ENCODE data around the gene MALAT1. TPM values are rescaled to one million over a fixed set of nuclear protein-coding genes. Genes with fewer than 3 reads are reported as not detected.
A peak's percentile ranks its signal among the peaks of the same experiment; 100 is the strongest.

The MALAT1 gene
- total RNA-seq, 2 experiments from 2014 or later = 3,446 to 5,974 TPM

DNA sequence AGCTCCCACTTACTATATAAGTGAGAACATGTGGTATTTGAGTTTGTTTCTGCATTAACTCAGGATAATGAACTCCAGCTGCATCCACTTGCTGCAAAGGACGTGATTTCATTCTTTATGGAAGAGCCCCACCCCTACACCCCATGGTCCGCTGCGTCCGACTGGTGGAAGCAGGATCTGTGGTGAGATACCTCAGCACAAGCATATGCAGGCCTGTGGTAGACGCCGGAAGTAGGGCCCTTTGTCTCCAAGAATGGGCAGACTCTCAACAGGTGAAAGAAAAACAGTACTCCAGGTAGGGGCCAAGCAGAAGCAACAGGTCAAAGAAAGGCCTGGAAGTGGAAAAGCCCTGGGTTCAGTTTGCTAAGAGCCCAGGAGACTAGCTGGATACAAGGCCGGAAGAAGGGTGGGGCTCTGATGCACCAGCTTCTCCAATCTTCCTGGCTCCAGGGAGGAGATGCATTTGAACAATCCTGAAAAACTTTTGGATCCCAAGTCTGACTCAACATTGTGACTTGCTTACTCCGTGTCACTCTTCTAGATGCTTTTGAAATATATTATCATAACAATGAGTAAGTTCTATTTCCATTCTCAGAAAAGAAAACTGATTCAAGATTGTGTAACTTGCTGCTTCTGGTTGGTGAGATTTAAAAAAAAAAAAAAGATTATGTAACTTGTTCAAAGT lies 45.9 kb upstream of the MALAT1 start:
- TF ChIP-seq CTCF (conservative IDR thresholded peaks at IDR 0.05; ENCODE audit: low read length) = no peak
- no peak for TF ChIP-seq EZH2phosphoT487 (IDR thresholded peaks at IDR 0.05; ENCODE audit: borderline replicate concordance, low read depth, low read length)
- H3K4me2 ChIP-seq (ENCODE audit: low read length) = no peak overlapping the region
- H3K9me2 ChIP-seq (ENCODE audit: insufficient read depth, low read length) = no peaks in the 10 kb centered on the region
- no peak overlapping the region for H3K27ac ChIP-seq (ENCODE audit: low read depth, low read length, poor library complexity, severe bottlenecking)
- H2AFZ ChIP-seq (ENCODE audit: low read length) = no peak overlapping the region
- DNase-seq (ENCODE audit: low spot score) = no peak
- ChIA-PET CTCF (ENCODE audit: unreplicated experiment) (no interaction called here), POLR2A (no interaction called here)
- peaks cover 39% of the 10 kb centered on the region for H3K4me1 ChIP-seq (ENCODE audit: insufficient read depth, low read length, poor library complexity, severe bottlenecking)
- H3K79me2 ChIP-seq (ENCODE audit: insufficient read depth, low read depth, low read length) = peaks cover 29% of the 10 kb centered on the region; the same call in 1 of the 2 replicates
- no peaks in the 10 kb centered on the region for H4K20me1 ChIP-seq (ENCODE audit: insufficient read depth, low read length)
- no peaks in the 10 kb centered on the region for H3K36me3 ChIP-seq (ENCODE audit: insufficient read depth, low read length)
- no TSS peak for BruUV-seq (replicated peaks)
- H3K4me3 ChIP-seq (ENCODE audit: low read depth, low read length, poor library complexity, severe bottlenecking) = no peak overlapping the region
- intact Hi-C loops (cut with micrococcal nuclease; ENCODE audit: unreplicated experiment) = no loop called here
- H3K9me3 ChIP-seq (ENCODE audit: low read length) = no peaks in the 10 kb centered on the region

DNA sequence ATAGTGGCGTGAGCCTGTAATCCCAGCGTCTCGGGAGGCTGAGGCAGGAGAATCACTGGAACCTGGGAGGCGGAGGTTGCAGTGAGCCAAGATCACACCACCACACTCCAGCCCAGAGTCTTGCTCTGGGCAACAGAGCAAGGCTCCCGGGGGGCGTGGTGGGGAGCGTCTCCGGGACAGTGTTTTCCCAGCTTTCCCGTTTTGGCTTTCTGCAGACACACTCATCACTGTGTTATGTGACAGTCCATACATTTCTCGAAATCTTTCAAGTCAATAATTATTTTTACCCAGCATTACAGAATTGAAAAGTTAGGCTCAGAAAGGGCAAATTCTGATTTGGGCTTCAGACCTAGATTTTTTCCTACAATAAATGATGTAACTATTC lies 44.5 kb upstream of the MALAT1 start:
- Histone ChIP-seq H3K4me1 (ENCODE audit: insufficient read depth, low read length, poor library complexity, severe bottlenecking) (peaks cover 35% of the 10 kb centered on the region), H3K9me2 (ENCODE audit: insufficient read depth, low read length) (no peaks in the 10 kb centered on the region), H3K27ac (ENCODE audit: low read depth, low read length, poor library complexity, severe bottlenecking) (no peak overlapping the region), H3K9me3 (ENCODE audit: low read length) (no peaks in the 10 kb centered on the region), H2AFZ (ENCODE audit: low read length) (peak overlapping the region; percentile 35; the same call in 1 of the 2 replicates), H3K79me2 (ENCODE audit: insufficient read depth, low read depth, low read length) (peaks cover 38% of the 10 kb centered on the region; the same call in 1 of the 2 replicates), H3K4me3 (ENCODE audit: low read depth, low read length, poor library complexity, severe bottlenecking) (peak overlapping the region; percentile 78), H3K36me3 (ENCODE audit: insufficient read depth, low read length) (peaks cover 3% of the 10 kb centered on the region), H4K20me1 (ENCODE audit: insufficient read depth, low read length) (no peaks in the 10 kb centered on the region), H3K4me2 (ENCODE audit: low read length) (peak overlapping the region; percentile 90)
- TF ChIP-seq EZH2phosphoT487 (IDR thresholded peaks at IDR 0.05; ENCODE audit: borderline replicate concordance, low read depth, low read length) (no peak), CTCF (conservative IDR thresholded peaks at IDR 0.05; ENCODE audit: low read length) (no peak)
- ChIA-PET CTCF (ENCODE audit: unreplicated experiment) (no interaction called here), POLR2A (no interaction called here)
- BruUV-seq (replicated peaks) = no TSS peak
- DNase-seq (ENCODE audit: low spot score) = no peak
- intact Hi-C loops (cut with micrococcal nuclease; ENCODE audit: unreplicated experiment) = no loop called here

Data from OCI-LY7 (cell line).